SHP77 treated with DMSO at 0.1 percent for 48 hours (cell line): ENCODE measurements around the gene ALPK3.

Experiments used
- DNase-seq: peaks from one replicate; lab custom pipeline; 2025; lab: John Stamatoyannopoulos, UW

The ALPK3 gene

DNA sequence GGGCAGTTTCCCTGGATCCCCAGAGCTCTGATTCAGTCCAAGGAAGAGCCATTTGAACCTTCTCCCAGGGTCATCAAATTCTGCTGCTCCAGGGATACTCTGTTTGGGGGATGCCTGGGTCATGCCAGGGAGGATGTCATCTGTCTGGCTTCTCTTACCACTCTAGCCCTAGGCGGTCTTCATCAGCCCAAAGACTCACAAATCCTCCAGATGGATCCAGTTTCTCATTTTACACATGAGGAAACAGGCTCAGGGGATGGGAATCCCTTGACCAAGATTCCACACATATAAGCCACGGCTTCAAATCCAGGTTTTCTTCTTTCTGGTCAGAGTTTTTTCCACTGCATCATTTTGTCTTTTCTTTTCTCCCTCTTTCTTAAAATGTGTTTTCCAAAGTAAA, 104.0 kb downstream of the ALPK3 start:
- DNase-seq, result no peak

DNA sequence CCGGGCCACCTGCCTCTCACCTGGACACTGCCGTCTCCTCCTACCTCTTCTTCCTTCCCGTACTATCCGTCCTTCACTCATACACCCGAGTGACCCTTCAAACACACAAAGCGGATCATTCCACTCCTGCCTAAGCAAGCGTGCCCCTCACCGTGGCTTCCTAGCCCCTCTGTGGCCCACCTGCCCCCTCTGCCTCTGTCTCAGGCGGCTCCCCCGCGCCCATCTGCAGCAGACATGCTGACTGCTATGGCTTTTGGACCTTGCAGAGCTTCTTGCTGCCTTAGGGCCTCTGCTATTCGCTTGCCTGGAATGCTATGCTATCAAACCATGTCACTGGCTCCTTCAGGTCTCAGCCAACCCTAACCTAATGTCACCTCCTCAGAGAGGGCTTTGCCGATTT, 105.4 kb downstream of the ALPK3 start:
- no peak for DNase-seq
